Skeletal muscle cell (primary cell): ENCODE measurements around the gene CBR4.

Experiments
- DNase-seq: peaks from one replicate; pipeline ENCODE4 v3.0.0-alpha.2; 2010; ENCODE audit warnings: low read depth
- H3K4me3 ChIP-seq: 2 replicates; pipeline ENCODE4 v1.5.1; 2011; ENCODE audit warnings: low read depth, mild to moderate bottlenecking, control low read depth, low read length, moderate library complexity

CBR4 gene

GRCh38 chr4:169010125-169011023 lies at the start of gene CBR4:
TSS of gene CBR4 (minus strand) at chr4:169010255. CDS start at chr4:169010089, 166 bp downstream.
- DNase-seq: peak; percentile 98
- peak within 1 kb of the TSS; percentile 82 for H3K4me3 ChIP-seq

GRCh38 chr4:169059306-169060211 lies 49.5 kb upstream of the CBR4 start:
- no peak for DNase-seq

GRCh38 chr4:169058312-169058711 lies 48.3 kb upstream of the CBR4 start:
- H3K4me3 ChIP-seq: no peak overlapping the region
- no peak for DNase-seq

More at GRCh38 chr4:169059306-169060211, 49.5 kb upstream of the CBR4 start:
- no peak overlapping the region for H3K4me3 ChIP-seq

- H3K4me3 ChIP-seq: no peak overlapping the region
- no peak for DNase-seq
These were observed 44.8 kb upstream of the CBR4 start for GRCh38 chr4:169054879-169055278.

GRCh38 chr4:169052594-169052945 lies 42.5 kb upstream of the CBR4 start:
- DNase-seq: no peak
- no peak overlapping the region for H3K4me3 ChIP-seq

GRCh38 chr4:169051761-169052593 lies 41.9 kb upstream of the CBR4 start:
- DNase-seq: no peak

GRCh38 chr4:169050881-169051760 lies 41.1 kb upstream of the CBR4 start:
- H3K4me3 ChIP-seq: no peak overlapping the region
- DNase-seq: no peak

More at GRCh38 chr4:169051761-169052593, 41.9 kb upstream of the CBR4 start:
- H3K4me3 ChIP-seq: no peak overlapping the region

- no peak for DNase-seq
- H3K4me3 ChIP-seq: no peak overlapping the region
These were observed 40.2 kb upstream of the CBR4 start for GRCh38 chr4:169050284-169050683.

- H3K4me3 ChIP-seq: no peak overlapping the region
- DNase-seq: no peak
These were observed 38.9 kb upstream of the CBR4 start for GRCh38 chr4:169048868-169049414.

GRCh38 chr4:169047956-169048355 lies 37.9 kb upstream of the CBR4 start:
- H3K4me3 ChIP-seq: no peak overlapping the region
- DNase-seq: no peak

- H3K4me3 ChIP-seq: no peak overlapping the region
- no peak for DNase-seq
These were observed 36.0 kb upstream of the CBR4 start for GRCh38 chr4:169045862-169046584.

- no peak for DNase-seq
- no peak overlapping the region for H3K4me3 ChIP-seq
These were observed 34.8 kb upstream of the CBR4 start for GRCh38 chr4:169044714-169045447.

- no peak for DNase-seq
- no peak overlapping the region for H3K4me3 ChIP-seq
These were observed 32.6 kb upstream of the CBR4 start for GRCh38 chr4:169042608-169043007.

GRCh38 chr4:169040559-169041261 lies 30.7 kb upstream of the CBR4 start:
- H3K4me3 ChIP-seq: no peak overlapping the region
- no peak for DNase-seq

- H3K4me3 ChIP-seq: no peak overlapping the region
- DNase-seq: no peak
These were observed 29.3 kb upstream of the CBR4 start for GRCh38 chr4:169039251-169039954.

- DNase-seq: no peak
- H3K4me3 ChIP-seq: no peak overlapping the region
These were observed 27.5 kb upstream of the CBR4 start for GRCh38 chr4:169037506-169037905.
